HEK293 (cell line): ENCODE results near the gene ANO7.

ENCODE experiments used
- BCL11A ChIP-seq: fragments of 450-650 bp; formaldehyde crosslinking; IDR thresholded peaks from 2 replicates; pipeline ENCODE4 v1.5.1; 2016; ENCODE audit warnings: low read depth, missing biosample characterization, missing genetic modification characterization
- HOXD13 ChIP-seq: sonication (generic); formaldehyde crosslinking; IDR thresholded peaks from 2 replicates; pipeline ENCODE4 v1.8.0; 2022; ENCODE audit warnings: missing genetic modification reagents, borderline replicate concordance
- OVOL3 ChIP-seq: fragments of 450-650 bp; formaldehyde crosslinking; IDR thresholded peaks from 2 replicates; pipeline ENCODE4 v1.5.1; 2016; ENCODE audit warnings: missing biosample characterization, missing genetic modification characterization
- PRDM1 ChIP-seq: fragments of 450-650 bp; formaldehyde crosslinking; IDR thresholded peaks from 2 replicates; pipeline ENCODE4; 2016; ENCODE audit warnings: missing biosample characterization, missing genetic modification characterization
- SALL2 ChIP-seq: fragments of 450-650 bp; formaldehyde crosslinking; IDR thresholded peaks from 2 replicates; pipeline ENCODE4 v1.5.0; 2017; ENCODE audit warnings: missing biosample characterization, mild to moderate bottlenecking, missing genetic modification characterization, borderline replicate concordance
- SCRT2 ChIP-seq: fragments of 450-650 bp; formaldehyde crosslinking; IDR thresholded peaks from 2 replicates; pipeline ENCODE4 v1.5.1; 2016; ENCODE audit warnings: missing biosample characterization, missing genetic modification characterization
- SP2 ChIP-seq: fragments of 450-650 bp; formaldehyde crosslinking; IDR thresholded peaks from 2 replicates; pipeline ENCODE4 v1.5.1; 2016; ENCODE audit warnings: missing biosample characterization, missing genetic modification characterization
- TCF7L2 ChIP-seq: IDR thresholded peaks from 2 replicates; pipeline ENCODE4 v1.6.1; 2011; ENCODE audit warnings: low read depth, mild to moderate bottlenecking, inconsistent platforms, low read length, moderate library complexity, borderline replicate concordance
- ZFP3 ChIP-seq: fragments of 450-650 bp; formaldehyde crosslinking; IDR thresholded peaks from 2 replicates; pipeline ENCODE4 v1.5.1; 2016; ENCODE audit warnings: low read depth, missing biosample characterization, missing genetic modification characterization
- ZFP37 ChIP-seq: fragments of 450-650 bp; formaldehyde crosslinking; IDR thresholded peaks from 2 replicates; pipeline ENCODE4 v1.5.1; 2016; ENCODE audit warnings: missing biosample characterization, missing genetic modification characterization
- ZNF24 ChIP-seq: fragments of 450-650 bp; formaldehyde crosslinking; IDR thresholded peaks from 2 replicates; pipeline ENCODE4 v1.5.1; 2016; ENCODE audit warnings: missing biosample characterization, missing genetic modification characterization
- ZNF274 ChIP-seq, 2 experiments: fragments of 200-500 bp in 1 of 2; fragments of 450-650 bp in 1 of 2; sonication (Bioruptor generic) in 1 of 2; formaldehyde crosslinking in 1 of 2; IDR thresholded peaks; 2 replicates each; pipeline versions ENCODE4 v1.5.1 to v1.6.1; 2014 to 2016; ENCODE audit warnings: borderline replicate concordance in 1 of 2, inconsistent platforms in 1 of 2, low read length in 1 of 2, missing biosample characterization in 1 of 2, missing genetic modification characterization in 1 of 2
- ZNF394 ChIP-seq: fragments of 450-650 bp; formaldehyde crosslinking; IDR thresholded peaks from 2 replicates; pipeline ENCODE4 v1.5.1; 2016; ENCODE audit warnings: missing biosample characterization, missing genetic modification characterization, mild to moderate bottlenecking, moderate library complexity, borderline replicate concordance
- ZNF514 ChIP-seq: fragments of 450-650 bp; formaldehyde crosslinking; IDR thresholded peaks from 2 replicates; pipeline ENCODE4 v1.5.1; 2016; ENCODE audit warnings: missing biosample characterization, missing genetic modification characterization
- ZNF530 ChIP-seq: fragments of 450-650 bp; formaldehyde crosslinking; IDR thresholded peaks from 2 replicates; pipeline ENCODE4 v1.5.1; 2016; ENCODE audit warnings: low read depth, missing biosample characterization, missing genetic modification characterization
- ZNF544 ChIP-seq: fragments of 450-650 bp; formaldehyde crosslinking; IDR thresholded peaks from 2 replicates; pipeline ENCODE4 v1.5.0; 2017; ENCODE audit warnings: missing biosample characterization, missing genetic modification characterization
- ZNF777 ChIP-seq: fragments of 450-650 bp; formaldehyde crosslinking; IDR thresholded peaks from 2 replicates; pipeline ENCODE4 v1.5.1; 2017; ENCODE audit warnings: missing biosample characterization, missing genetic modification characterization, borderline replicate concordance
- TF ChIP-seq, protein P1 (sequence below): fragments of 450-650 bp; formaldehyde crosslinking; IDR thresholded peaks from 2 replicates; pipeline ENCODE4 v1.5.1; 2016; ENCODE audit warnings: missing biosample characterization, missing genetic modification characterization
- TF ChIP-seq, protein P2 (sequence below): fragments of 450-650 bp; formaldehyde crosslinking; IDR thresholded peaks from 2 replicates; pipeline ENCODE4 v1.5.1; 2016; ENCODE audit warnings: missing biosample characterization, missing genetic modification characterization
- TF ChIP-seq, protein P3 (sequence below): fragments of 450-650 bp; formaldehyde crosslinking; IDR thresholded peaks from 2 replicates; pipeline ENCODE4 v1.5.1; 2017; ENCODE audit warnings: missing biosample characterization, missing genetic modification characterization
- TF ChIP-seq, protein P4 (sequence below): fragments of 450-650 bp; formaldehyde crosslinking; IDR thresholded peaks from 2 replicates; pipeline ENCODE4 v1.5.1; 2016; ENCODE audit warnings: missing biosample characterization, missing genetic modification characterization
- TF ChIP-seq, protein P5 (sequence below): fragments of 450-650 bp; formaldehyde crosslinking; IDR thresholded peaks from 2 replicates; pipeline ENCODE4 v1.5.1; 2016; ENCODE audit warnings: missing biosample characterization, missing genetic modification characterization, borderline replicate concordance
- TF ChIP-seq, protein P6 (sequence below): fragments of 450-650 bp; formaldehyde crosslinking; IDR thresholded peaks from 2 replicates; pipeline ENCODE4 v1.5.1; 2016; ENCODE audit warnings: missing biosample characterization, missing genetic modification characterization

The ANO7 gene

DNA sequence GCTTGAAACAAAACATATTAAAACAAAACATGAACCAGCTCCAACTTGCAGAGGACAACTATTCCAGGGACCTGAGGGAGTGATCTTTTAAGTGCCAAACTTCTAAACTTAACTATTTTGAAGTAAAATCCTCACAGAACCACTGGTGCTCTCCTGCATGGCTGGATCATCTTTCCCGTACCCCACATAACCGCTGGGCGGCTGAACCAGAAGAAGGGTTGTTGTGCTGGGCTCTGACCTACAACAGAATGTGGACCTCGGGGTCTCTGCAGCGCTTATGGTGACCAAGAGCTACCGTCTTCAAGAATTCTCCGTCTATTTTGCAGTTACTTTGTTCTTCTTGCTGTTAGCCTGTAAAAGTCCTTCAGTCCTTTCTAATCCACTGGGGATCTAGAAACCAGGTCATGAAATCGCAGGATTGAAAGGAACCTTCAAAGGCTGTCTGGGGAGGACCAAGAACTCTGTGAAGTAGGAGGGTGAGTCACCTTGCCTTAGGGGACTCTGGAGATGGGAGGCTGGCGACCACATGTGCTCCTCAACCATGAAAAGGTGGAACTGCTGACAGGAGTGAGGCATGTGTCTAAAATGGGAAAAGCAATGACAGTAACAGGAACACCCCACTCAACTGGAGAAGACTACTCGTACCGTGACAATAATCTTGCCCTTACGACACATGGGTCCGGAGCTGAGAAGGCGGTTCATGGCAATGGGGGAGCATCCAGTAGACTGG, 80.4 kb downstream of the ANO7 start (continued):
- TF ChIP-seq, protein P1, sequence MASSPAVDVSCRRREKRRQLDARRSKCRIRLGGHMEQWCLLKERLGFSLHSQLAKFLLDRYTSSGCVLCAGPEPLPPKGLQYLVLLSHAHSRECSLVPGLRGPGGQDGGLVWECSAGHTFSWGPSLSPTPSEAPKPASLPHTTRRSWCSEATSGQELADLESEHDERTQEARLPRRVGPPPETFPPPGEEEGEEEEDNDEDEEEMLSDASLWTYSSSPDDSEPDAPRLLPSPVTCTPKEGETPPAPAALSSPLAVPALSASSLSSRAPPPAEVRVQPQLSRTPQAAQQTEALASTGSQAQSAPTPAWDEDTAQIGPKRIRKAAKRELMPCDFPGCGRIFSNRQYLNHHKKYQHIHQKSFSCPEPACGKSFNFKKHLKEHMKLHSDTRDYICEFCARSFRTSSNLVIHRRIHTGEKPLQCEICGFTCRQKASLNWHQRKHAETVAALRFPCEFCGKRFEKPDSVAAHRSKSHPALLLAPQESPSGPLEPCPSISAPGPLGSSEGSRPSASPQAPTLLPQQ (tag by site-specific recombination), result no peak
- TF ChIP-seq SCRT2 (tag by site-specific recombination), result no peak
- no peak for TF ChIP-seq ZNF274 (IDR thresholded peaks at IDR 0.05; ENCODE audit: low read length)
- TF ChIP-seq ZNF274 (tag by site-specific recombination; IDR thresholded peaks at IDR 0.05; ENCODE audit: borderline replicate concordance), result no peak
- TF ChIP-seq BCL11A (tag by site-specific recombination), result no peak
- TF ChIP-seq, protein P2, sequence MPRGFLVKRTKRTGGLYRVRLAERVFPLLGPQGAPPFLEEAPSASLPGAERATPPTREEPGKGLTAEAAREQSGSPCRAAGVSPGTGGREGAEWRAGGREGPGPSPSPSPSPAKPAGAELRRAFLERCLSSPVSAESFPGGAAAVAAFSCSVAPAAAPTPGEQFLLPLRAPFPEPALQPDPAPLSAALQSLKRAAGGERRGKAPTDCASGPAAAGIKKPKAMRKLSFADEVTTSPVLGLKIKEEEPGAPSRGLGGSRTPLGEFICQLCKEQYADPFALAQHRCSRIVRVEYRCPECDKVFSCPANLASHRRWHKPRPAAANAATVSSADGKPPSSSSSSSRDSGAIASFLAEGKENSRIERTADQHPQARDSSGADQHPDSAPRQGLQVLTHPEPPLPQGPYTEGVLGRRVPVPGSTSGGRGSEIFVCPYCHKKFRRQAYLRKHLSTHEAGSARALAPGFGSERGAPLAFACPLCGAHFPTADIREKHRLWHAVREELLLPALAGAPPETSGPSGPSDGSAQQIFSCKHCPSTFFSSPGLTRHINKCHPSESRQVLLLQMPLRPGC (tag by site-specific recombination), result no peak
- no peak for TF ChIP-seq OVOL3 (tag by site-specific recombination)
- TF ChIP-seq, protein P3, sequence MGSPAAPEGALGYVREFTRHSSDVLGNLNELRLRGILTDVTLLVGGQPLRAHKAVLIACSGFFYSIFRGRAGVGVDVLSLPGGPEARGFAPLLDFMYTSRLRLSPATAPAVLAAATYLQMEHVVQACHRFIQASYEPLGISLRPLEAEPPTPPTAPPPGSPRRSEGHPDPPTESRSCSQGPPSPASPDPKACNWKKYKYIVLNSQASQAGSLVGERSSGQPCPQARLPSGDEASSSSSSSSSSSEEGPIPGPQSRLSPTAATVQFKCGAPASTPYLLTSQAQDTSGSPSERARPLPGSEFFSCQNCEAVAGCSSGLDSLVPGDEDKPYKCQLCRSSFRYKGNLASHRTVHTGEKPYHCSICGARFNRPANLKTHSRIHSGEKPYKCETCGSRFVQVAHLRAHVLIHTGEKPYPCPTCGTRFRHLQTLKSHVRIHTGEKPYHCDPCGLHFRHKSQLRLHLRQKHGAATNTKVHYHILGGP (tag by site-specific recombination), result no peak
- no peak for TF ChIP-seq TCF7L2
- TF ChIP-seq ZNF530 (tag by site-specific recombination), result no peak
- TF ChIP-seq SP2 (tag by site-specific recombination), result no peak
- no peak for TF ChIP-seq HOXD13 (CRISPR knock-in tag)
- TF ChIP-seq, protein P4, sequence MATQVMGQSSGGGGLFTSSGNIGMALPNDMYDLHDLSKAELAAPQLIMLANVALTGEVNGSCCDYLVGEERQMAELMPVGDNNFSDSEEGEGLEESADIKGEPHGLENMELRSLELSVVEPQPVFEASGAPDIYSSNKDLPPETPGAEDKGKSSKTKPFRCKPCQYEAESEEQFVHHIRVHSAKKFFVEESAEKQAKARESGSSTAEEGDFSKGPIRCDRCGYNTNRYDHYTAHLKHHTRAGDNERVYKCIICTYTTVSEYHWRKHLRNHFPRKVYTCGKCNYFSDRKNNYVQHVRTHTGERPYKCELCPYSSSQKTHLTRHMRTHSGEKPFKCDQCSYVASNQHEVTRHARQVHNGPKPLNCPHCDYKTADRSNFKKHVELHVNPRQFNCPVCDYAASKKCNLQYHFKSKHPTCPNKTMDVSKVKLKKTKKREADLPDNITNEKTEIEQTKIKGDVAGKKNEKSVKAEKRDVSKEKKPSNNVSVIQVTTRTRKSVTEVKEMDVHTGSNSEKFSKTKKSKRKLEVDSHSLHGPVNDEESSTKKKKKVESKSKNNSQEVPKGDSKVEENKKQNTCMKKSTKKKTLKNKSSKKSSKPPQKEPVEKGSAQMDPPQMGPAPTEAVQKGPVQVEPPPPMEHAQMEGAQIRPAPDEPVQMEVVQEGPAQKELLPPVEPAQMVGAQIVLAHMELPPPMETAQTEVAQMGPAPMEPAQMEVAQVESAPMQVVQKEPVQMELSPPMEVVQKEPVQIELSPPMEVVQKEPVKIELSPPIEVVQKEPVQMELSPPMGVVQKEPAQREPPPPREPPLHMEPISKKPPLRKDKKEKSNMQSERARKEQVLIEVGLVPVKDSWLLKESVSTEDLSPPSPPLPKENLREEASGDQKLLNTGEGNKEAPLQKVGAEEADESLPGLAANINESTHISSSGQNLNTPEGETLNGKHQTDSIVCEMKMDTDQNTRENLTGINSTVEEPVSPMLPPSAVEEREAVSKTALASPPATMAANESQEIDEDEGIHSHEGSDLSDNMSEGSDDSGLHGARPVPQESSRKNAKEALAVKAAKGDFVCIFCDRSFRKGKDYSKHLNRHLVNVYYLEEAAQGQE, result no peak
- TF ChIP-seq ZNF777 (tag by site-specific recombination), result no peak
- no peak for TF ChIP-seq ZNF514 (tag by site-specific recombination)
- TF ChIP-seq ZNF544, result no peak
- no peak for TF ChIP-seq ZFP37 (tag by site-specific recombination)
- TF ChIP-seq ZNF394 (tag by site-specific recombination), result no peak
- TF ChIP-seq, protein P5, sequence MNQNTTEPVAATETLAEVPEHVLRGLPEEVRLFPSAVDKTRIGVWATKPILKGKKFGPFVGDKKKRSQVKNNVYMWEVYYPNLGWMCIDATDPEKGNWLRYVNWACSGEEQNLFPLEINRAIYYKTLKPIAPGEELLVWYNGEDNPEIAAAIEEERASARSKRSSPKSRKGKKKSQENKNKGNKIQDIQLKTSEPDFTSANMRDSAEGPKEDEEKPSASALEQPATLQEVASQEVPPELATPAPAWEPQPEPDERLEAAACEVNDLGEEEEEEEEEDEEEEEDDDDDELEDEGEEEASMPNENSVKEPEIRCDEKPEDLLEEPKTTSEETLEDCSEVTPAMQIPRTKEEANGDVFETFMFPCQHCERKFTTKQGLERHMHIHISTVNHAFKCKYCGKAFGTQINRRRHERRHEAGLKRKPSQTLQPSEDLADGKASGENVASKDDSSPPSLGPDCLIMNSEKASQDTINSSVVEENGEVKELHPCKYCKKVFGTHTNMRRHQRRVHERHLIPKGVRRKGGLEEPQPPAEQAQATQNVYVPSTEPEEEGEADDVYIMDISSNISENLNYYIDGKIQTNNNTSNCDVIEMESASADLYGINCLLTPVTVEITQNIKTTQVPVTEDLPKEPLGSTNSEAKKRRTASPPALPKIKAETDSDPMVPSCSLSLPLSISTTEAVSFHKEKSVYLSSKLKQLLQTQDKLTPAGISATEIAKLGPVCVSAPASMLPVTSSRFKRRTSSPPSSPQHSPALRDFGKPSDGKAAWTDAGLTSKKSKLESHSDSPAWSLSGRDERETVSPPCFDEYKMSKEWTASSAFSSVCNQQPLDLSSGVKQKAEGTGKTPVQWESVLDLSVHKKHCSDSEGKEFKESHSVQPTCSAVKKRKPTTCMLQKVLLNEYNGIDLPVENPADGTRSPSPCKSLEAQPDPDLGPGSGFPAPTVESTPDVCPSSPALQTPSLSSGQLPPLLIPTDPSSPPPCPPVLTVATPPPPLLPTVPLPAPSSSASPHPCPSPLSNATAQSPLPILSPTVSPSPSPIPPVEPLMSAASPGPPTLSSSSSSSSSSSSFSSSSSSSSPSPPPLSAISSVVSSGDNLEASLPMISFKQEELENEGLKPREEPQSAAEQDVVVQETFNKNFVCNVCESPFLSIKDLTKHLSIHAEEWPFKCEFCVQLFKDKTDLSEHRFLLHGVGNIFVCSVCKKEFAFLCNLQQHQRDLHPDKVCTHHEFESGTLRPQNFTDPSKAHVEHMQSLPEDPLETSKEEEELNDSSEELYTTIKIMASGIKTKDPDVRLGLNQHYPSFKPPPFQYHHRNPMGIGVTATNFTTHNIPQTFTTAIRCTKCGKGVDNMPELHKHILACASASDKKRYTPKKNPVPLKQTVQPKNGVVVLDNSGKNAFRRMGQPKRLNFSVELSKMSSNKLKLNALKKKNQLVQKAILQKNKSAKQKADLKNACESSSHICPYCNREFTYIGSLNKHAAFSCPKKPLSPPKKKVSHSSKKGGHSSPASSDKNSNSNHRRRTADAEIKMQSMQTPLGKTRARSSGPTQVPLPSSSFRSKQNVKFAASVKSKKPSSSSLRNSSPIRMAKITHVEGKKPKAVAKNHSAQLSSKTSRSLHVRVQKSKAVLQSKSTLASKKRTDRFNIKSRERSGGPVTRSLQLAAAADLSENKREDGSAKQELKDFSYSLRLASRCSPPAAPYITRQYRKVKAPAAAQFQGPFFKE (tag by site-specific recombination), result no peak
- 0 out of 2 replicates have a peak, but pooled peaks have one; percentile 37 for TF ChIP-seq PRDM1 (tag by site-specific recombination)
- TF ChIP-seq ZNF24 (tag by site-specific recombination), result no peak
- TF ChIP-seq, protein P6, sequence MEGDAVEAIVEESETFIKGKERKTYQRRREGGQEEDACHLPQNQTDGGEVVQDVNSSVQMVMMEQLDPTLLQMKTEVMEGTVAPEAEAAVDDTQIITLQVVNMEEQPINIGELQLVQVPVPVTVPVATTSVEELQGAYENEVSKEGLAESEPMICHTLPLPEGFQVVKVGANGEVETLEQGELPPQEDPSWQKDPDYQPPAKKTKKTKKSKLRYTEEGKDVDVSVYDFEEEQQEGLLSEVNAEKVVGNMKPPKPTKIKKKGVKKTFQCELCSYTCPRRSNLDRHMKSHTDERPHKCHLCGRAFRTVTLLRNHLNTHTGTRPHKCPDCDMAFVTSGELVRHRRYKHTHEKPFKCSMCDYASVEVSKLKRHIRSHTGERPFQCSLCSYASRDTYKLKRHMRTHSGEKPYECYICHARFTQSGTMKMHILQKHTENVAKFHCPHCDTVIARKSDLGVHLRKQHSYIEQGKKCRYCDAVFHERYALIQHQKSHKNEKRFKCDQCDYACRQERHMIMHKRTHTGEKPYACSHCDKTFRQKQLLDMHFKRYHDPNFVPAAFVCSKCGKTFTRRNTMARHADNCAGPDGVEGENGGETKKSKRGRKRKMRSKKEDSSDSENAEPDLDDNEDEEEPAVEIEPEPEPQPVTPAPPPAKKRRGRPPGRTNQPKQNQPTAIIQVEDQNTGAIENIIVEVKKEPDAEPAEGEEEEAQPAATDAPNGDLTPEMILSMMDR, result no peak
- no peak for TF ChIP-seq SALL2 (tag by site-specific recombination)
- no peak for TF ChIP-seq ZFP3 (tag by site-specific recombination)
